HCT116 (cell line): Measurements from ENCODE around the gene EIF2AK2. TPM values are rescaled to one million over a fixed set of nuclear protein-coding genes. Genes with fewer than 3 reads are reported as not detected.

Experiments used
- ATAC-seq: fragments of 200-7000 bp; cut with Tn5 transposase; 2 replicates; pipeline ENCODE4 v1.9.1; 2020; ENCODE audit warnings: mild to moderate bottlenecking, moderate library complexity
- BruUV-seq: library from RNA; stranded (reverse); fragments of 400-500 nt; replicated peaks from 2 replicates; lab custom pipeline; 2021; lab: Mats Ljungman, UMichigan
- CTCF ChIA-PET: fragments of 300-600 bp; sonication (Branson Sonifier 250); formaldehyde crosslinking; loops from one replicate; lab custom pipeline; 2021; ENCODE audit warnings: antibody characterized with exemption; lab: Charles Lee
- POLR2A ChIA-PET: fragments of 300-600, 350-600 bp; sonication (Branson Sonifier 250); formaldehyde crosslinking; loops from one replicate; lab custom pipeline; 2021; ENCODE audit warnings: antibody characterized with exemption; lab: Charles Lee
- RAD21 ChIA-PET, 2 experiments: fragments of 300-600 bp; sonication (Branson Sonifier 250); formaldehyde crosslinking; loops; one replicate each; lab custom pipeline; 2023; ENCODE audit warnings: low total read pairs in 2 of 2; ENCODE audit not compliant: uncharacterized antibody in 2 of 2, unreplicated experiment in 2 of 2, low non-redundant PET in 1 of 2; lab: Charles Lee
- DNase-seq: peaks from one replicate; pipeline ENCODE4 v3.0.0-alpha.2; 2010; ENCODE audit warnings: low read depth, low spot score
- H2AFZ ChIP-seq: fragments of 200-600 bp; shearing (Covaris generic), sonication (generic); 2 replicates; pipeline ENCODE4 v1.6.1; 2017; ENCODE audit warnings: low read depth, mixed run types, mixed read lengths, antibody characterized with exemption, low read length; ENCODE audit not compliant: poor library complexity, severe bottlenecking
- H3K27ac ChIP-seq: 2 replicates; pipeline ENCODE4 v1.5.1; 2012; ENCODE audit warnings: low read depth, low read length
- H3K27me3 ChIP-seq: fragments of 200-600 bp; sonication (generic); 2 replicates; pipeline ENCODE4 v1.6.1; 2016; ENCODE audit warnings: mixed run types, low read length, mixed read lengths; ENCODE audit not compliant: insufficient read depth
- H3K36me3 ChIP-seq, 2 experiments: fragments of 200-500 bp in 1 of 2; fragments of 200-600 bp in 1 of 2; sonication (Bioruptor generic) in 1 of 2; sonication (generic) in 1 of 2; 2 replicates each; pipeline versions ENCODE4 v1.5.1 to v1.6.1; 2014 to 2016; ENCODE audit warnings: low read length in 2 of 2, inconsistent platforms in 1 of 2, mixed read lengths in 1 of 2, mixed run types in 1 of 2; ENCODE audit not compliant: insufficient read depth in 2 of 2, control insufficient read depth in 1 of 2
- H3K4me1 ChIP-seq, 2 experiments: fragments of 200-600 bp in 1 of 2; sonication (generic) in 1 of 2; 2 replicates each; pipeline versions ENCODE4 v1.5.1 to v1.6.1; 2012 to 2017; ENCODE audit warnings: low read length in 2 of 2, inconsistent platforms in 1 of 2, mild to moderate bottlenecking in 1 of 2, mixed read lengths in 1 of 2, mixed run types in 1 of 2, moderate library complexity in 1 of 2; ENCODE audit not compliant: insufficient read depth in 2 of 2, control insufficient read depth in 1 of 2
- H3K4me2 ChIP-seq: fragments of 200-600 bp; sonication (generic); 2 replicates; pipeline ENCODE4 v1.6.1; 2017; ENCODE audit warnings: mixed run types, low read length, mixed read lengths
- H3K4me3 ChIP-seq, 2 experiments: fragments of 200-600 bp in 1 of 2; sonication (generic) in 1 of 2; replicated peaks in 1 of 2; 2 replicates each; pipeline ENCODE4 v1.5.1; 2011 to 2016; ENCODE audit warnings: low read length in 2 of 2, control low read depth in 1 of 2, low read depth in 1 of 2, mild to moderate bottlenecking in 1 of 2, mixed read lengths in 1 of 2, mixed run types in 1 of 2
- H3K79me2 ChIP-seq: fragments of 200-600 bp; sonication (generic); 2 replicates; pipeline ENCODE4 v1.6.1; 2017; ENCODE audit warnings: mild to moderate bottlenecking, mixed run types, low read length, moderate library complexity, mixed read lengths; ENCODE audit not compliant: insufficient read depth
- H3K9ac ChIP-seq: fragments of 200-600 bp; sonication (generic); 2 replicates; pipeline ENCODE4 v1.6.1; 2016; ENCODE audit warnings: low read length, mixed read lengths
- H3K9me2 ChIP-seq: fragments of 200-600 bp; sonication (generic), shearing (Covaris generic); 2 replicates; pipeline ENCODE4 v1.6.1; 2017; ENCODE audit warnings: mixed run types, mild to moderate bottlenecking, moderate library complexity; ENCODE audit not compliant: insufficient read depth
- H3K9me3 ChIP-seq, 2 experiments: fragments of 200-500 bp in 1 of 2; fragments of 200-600 bp in 1 of 2; sonication (Bioruptor generic) in 1 of 2; sonication (generic) in 1 of 2; 2 replicates each; pipeline ENCODE4 v1.6.1; 2014 to 2017; ENCODE audit warnings: low read length in 2 of 2, mixed read lengths in 2 of 2, inconsistent platforms in 1 of 2, low read depth in 1 of 2, mild to moderate bottlenecking in 1 of 2, mixed run types in 1 of 2, moderate library complexity in 1 of 2; ENCODE audit not compliant: control insufficient read depth in 1 of 2, insufficient read depth in 1 of 2
- H4K20me1 ChIP-seq: fragments of 200-600 bp; sonication (generic), shearing (Covaris generic); 2 replicates; pipeline ENCODE4 v1.6.1; 2017; ENCODE audit warnings: mixed run types, mild to moderate bottlenecking, moderate library complexity; ENCODE audit not compliant: insufficient read depth
- ATF3 ChIP-seq: IDR thresholded peaks from 2 replicates; pipeline ENCODE4 v1.6.1; 2012
- CBX3 ChIP-seq: IDR thresholded peaks from 2 replicates; pipeline ENCODE4 v1.6.1; 2012; ENCODE audit warnings: low read depth
- EGR1 ChIP-seq: IDR thresholded peaks from 2 replicates; pipeline ENCODE4 v1.6.1; 2012; ENCODE audit warnings: low read depth
- EZH2 ChIP-seq: fragments of 200-600 bp; sonication (generic); IDR thresholded peaks from 2 replicates; pipeline ENCODE4 v1.6.1; 2017; ENCODE audit warnings: antibody characterized with exemption, mixed run types
- FOSL1 ChIP-seq: IDR thresholded peaks from 2 replicates; pipeline ENCODE4 v1.6.1; 2012; ENCODE audit warnings: low read depth
- POLR2AphosphoS5 ChIP-seq: IDR thresholded peaks from 2 replicates; pipeline ENCODE4 v1.6.1; 2011; ENCODE audit warnings: mild to moderate bottlenecking, low read depth, low read length, moderate library complexity
- SIN3A ChIP-seq: IDR thresholded peaks from 2 replicates; pipeline ENCODE4 v1.6.1; 2012; ENCODE audit warnings: low read depth
- SP1 ChIP-seq: IDR thresholded peaks from 2 replicates; pipeline ENCODE4 v1.6.1; 2012; ENCODE audit warnings: low read depth
- ZBTB33 ChIP-seq: IDR thresholded peaks from 2 replicates; pipeline ENCODE4 v1.6.1; 2011; ENCODE audit warnings: mild to moderate bottlenecking, low read length, moderate library complexity; ENCODE audit not compliant: insufficient replicate concordance; ENCODE audit errors: extremely low read depth
- intact Hi-C: fragments of 100-400 bp; cut with micrococcal nuclease; formaldehyde crosslinking; loops from 2 replicates; pipeline ENCODE4 v1.10.0; 2022
- total RNA-seq: library from RNA; stranded (reverse); gene quantifications from one replicate; pipeline ENCODE4 v1.2.1, GENCODE V29; 2021; ENCODE audit not compliant: unreplicated experiment

Gene EIF2AK2
- total RNA-seq, 1 experiment from 2014 or later = 40.7 TPM

DNA sequence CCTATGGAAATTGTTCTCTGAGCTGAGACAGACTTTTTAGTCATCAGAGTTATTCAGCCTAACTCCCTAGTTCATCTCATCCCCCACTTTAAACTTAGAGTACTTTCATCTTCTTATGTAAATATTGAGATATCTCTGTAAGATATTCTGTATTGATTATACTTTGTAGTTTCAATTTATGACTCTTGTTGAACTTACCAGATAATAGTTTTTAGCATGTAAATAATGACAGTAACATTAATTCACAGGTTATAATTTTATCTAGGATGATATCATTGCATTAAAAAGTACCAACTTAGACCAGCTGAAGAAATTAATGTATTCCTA is 14.8 kb upstream of the EIF2AK2 start:
- intact Hi-C loops = no loop called here
- Histone ChIP-seq H3K4me1 (peaks cover 0 to 7% of the 10 kb centered on the region in 2 experiments; a peak in 3 of 4 replicates), H3K4me2 (no peak overlapping the region), H3K9me2 (no peaks in the 10 kb centered on the region), H3K9me3 (no peaks in the 10 kb centered on the region), H3K9ac (no peak overlapping the region)
- TF ChIP-seq CBX3 (no peak), POLR2AphosphoS5 (no peak), EZH2 (no peak), FOSL1 (no peak), SP1 (no peak), ZBTB33 (no peak), ATF3 (no peak), SIN3A (no peak), EGR1 (no peak)
- TF ChIP-seq, all 23 proteins: peak for 0
- Histone ChIP-seq H3K27me3 (no peaks in the 10 kb centered on the region), H4K20me1 (no peaks in the 10 kb centered on the region), H3K4me3 (no peak overlapping the region), H2AFZ (no peak overlapping the region), H3K79me2 (no peaks in the 10 kb centered on the region), H3K27ac (no peak overlapping the region), H3K36me3 (no peaks in the 10 kb centered on the region)
- ChIA-PET CTCF (interaction anchor here (0.5 kb wide), 1 partner anchor 133 kb away, joined by 3 read pairs; no protein-coding TSS in a partner anchor), RAD21 (no interaction called here), POLR2A (no interaction called here)
- no TSS peak for BruUV-seq
- ATAC-seq (no peak), DNase-seq (no peak)
